Lung (tissue), 12 donors: ENCODE data around the gene PPM1H. TPM values are rescaled to one million over a fixed set of nuclear protein-coding genes. Genes with fewer than 3 reads are reported as not detected.

Experiments
- ATAC-seq: fragments of 200-7000 bp; cut with Tn5 transposase; one replicate; pipeline ENCODE4 v1.9.1; 2020; ENCODE audit warnings: moderate number of reproducible peaks; ENCODE audit not compliant: insufficient read depth, low FRiP score
- DNase-seq, 3 donors: peaks; one replicate each; pipeline ENCODE4 v3.0.0-alpha.2; 2013 to 2017
- H3K27ac ChIP-seq, 2 donors: one replicate each; pipeline ENCODE4 v1.5.1; 2013; ENCODE audit warnings: mild to moderate bottlenecking in 2 of 2, moderate library complexity in 2 of 2, control low read depth in 1 of 2, inconsistent platforms in 1 of 2, low read depth in 1 of 2, low read length in 1 of 2
- H3K27me3 ChIP-seq, 3 donors: one replicate each; pipeline ENCODE4 v1.5.1; 2013; ENCODE audit warnings: low read length in 2 of 3; ENCODE audit not compliant: control insufficient read depth in 3 of 3, insufficient read depth in 3 of 3
- H3K36me3 ChIP-seq, 4 donors: one replicate each; pipeline ENCODE4 v1.5.1; 2013; ENCODE audit warnings: low read length in 4 of 4, mild to moderate bottlenecking in 1 of 4, moderate library complexity in 1 of 4; ENCODE audit not compliant: control insufficient read depth in 4 of 4, insufficient read depth in 4 of 4
- H3K4me1 ChIP-seq, 5 donors: one replicate each; pipeline ENCODE4 v1.5.1; 2013; ENCODE audit warnings: low read length in 5 of 5, mild to moderate bottlenecking in 2 of 5, moderate library complexity in 1 of 5; ENCODE audit not compliant: control insufficient read depth in 5 of 5, insufficient read depth in 5 of 5
- H3K4me3 ChIP-seq: one replicate; pipeline ENCODE4 v1.5.1; 2013; ENCODE audit warnings: mild to moderate bottlenecking, control low read depth, moderate library complexity
- H3K9ac ChIP-seq, 2 donors: one replicate each; pipeline ENCODE4 v1.5.1; 2013; ENCODE audit warnings: low read length in 2 of 2, control low read depth in 1 of 2; ENCODE audit not compliant: insufficient read depth in 1 of 2
- H3K9me3 ChIP-seq, 4 donors: one replicate each; pipeline ENCODE4 v1.5.1; 2013; ENCODE audit warnings: low read length in 3 of 4, mild to moderate bottlenecking in 1 of 4, moderate library complexity in 1 of 4; ENCODE audit not compliant: control insufficient read depth in 4 of 4, insufficient read depth in 3 of 4
- CTCF ChIP-seq: IDR thresholded peaks from 2 replicates; pipeline ENCODE4 v1.5.1; 2012; ENCODE audit warnings: mild to moderate bottlenecking; ENCODE audit errors: control extremely low read depth, extremely low read depth
- WGBS, 2 donors: extraction: QIAGEN DNeasy Blood & Tissue Kit; methylation state at CpG; one replicate each; pipeline ENCODE4 v1.1.7; 2013; 5-methylcytosine and 5-hydroxymethylcytosine counted together
- polyA plus RNA-seq, 2 donors: library from polyadenylated mRNA; stranded (reverse); fragments of 200-250 nt; gene quantifications; one replicate each; pipeline ENCODE4 v1.2.1, GENCODE V29; 2013
- total RNA-seq, 2 donors: library from RNA; depleted of rRNA in 1 of 2; stranded (reverse); fragments of >200 nt in 1 of 2; gene quantifications; one replicate each; pipeline ENCODE4 v1.2.1, GENCODE V29; 2014 to 2021
- donor health status: control.
- donor health status: control.
- donor health status: Bipolar disorder and iron deficiency.
- donor health status: healthy.
- donor health status: DM: yes; HTN: yes; CAD: no.

PPM1H gene
- total and polyA plus RNA-seq, 4 donors, result 2.0 to 11.2 (median 5.7) TPM

DNA sequence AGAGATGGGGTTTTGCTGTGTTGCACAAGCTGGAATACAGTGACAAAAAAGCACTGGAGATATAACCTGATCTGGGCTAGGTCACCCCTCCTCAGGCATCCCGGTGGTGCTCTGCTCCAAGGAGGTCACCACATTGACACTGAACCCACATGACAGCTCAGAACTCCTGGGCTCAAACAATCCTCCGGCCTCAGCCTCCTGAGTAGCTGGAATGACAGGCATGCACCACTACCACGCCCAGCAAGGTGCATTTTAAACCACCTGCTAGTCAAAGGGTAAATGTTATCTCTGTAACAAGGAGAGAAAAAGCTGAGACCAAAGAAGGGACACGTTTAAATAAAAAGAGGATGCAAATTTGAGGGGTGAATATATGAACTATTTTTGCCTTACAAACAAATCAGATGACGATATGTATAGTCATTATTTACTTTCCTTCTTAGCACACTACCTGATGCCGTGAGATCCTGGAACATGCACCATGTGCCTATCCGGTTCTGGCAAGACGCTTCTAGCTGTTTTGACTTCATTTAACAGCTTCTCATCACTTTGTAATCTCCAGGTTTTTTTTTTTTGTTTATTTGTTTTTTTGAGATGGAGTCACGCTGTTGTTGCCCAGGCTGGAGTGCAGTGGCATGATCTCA is 135.1 kb downstream of the PPM1H start:
- Histone ChIP-seq H3K4me1 (no peaks in the 10 kb centered on the region), H3K9me3 (no peaks in the 10 kb centered on the region), H3K27ac (no peak overlapping the region), H3K4me3 (no peak overlapping the region), H3K27me3 (no peaks in the 10 kb centered on the region), H3K36me3 (peaks cover 0 to 1% (median 0%) of the 10 kb centered on the region in 4 donors), H3K9ac (no peak overlapping the region)
- WGBS, 2 donors, result 78 to 89% methylated on average over 9 of the region's 9 CpGs
- DNase-seq, result no peak
- no peak for ATAC-seq
- TF ChIP-seq CTCF, result no peak

GRCh38 chr12:62799126-62799736 is 135.7 kb downstream of the PPM1H start:
- no peak overlapping the region for H3K9ac ChIP-seq
- no peaks in the 10 kb centered on the region for H3K27me3 ChIP-seq
- no peak overlapping the region for H3K27ac ChIP-seq
- no peak overlapping the region for H3K4me3 ChIP-seq
- ATAC-seq (no peak), DNase-seq (peak; percentile 73 to 85 (median 82))
- TF ChIP-seq CTCF, result peak; percentile 79
- WGBS, 2 donors, result 27 to 42% methylated on average over 2 of the region's 2 CpGs
- H3K9me3 ChIP-seq, result no peaks in the 10 kb centered on the region
- no peaks in the 10 kb centered on the region for H3K4me1 ChIP-seq
- peaks cover 0 to 1% (median 0%) of the 10 kb centered on the region in 4 donors for H3K36me3 ChIP-seq

- no peak overlapping the region for H3K9ac ChIP-seq
- no peaks in the 10 kb centered on the region for H3K9me3 ChIP-seq
- H3K4me1 ChIP-seq, result peaks cover 0 to 5% (median 0%) of the 10 kb centered on the region in 5 donors
- 24 to 27% methylated on average over 1 of the region's 1 CpG for WGBS, 2 donors
- H3K27me3 ChIP-seq, result no peaks in the 10 kb centered on the region
- H3K27ac ChIP-seq, result no peak overlapping the region
- no peak for ATAC-seq
- TF ChIP-seq CTCF, result no peak
- no peak overlapping the region for H3K4me3 ChIP-seq
- no peaks in the 10 kb centered on the region for H3K36me3 ChIP-seq
- DNase-seq, result no peak
These were observed 140.7 kb downstream of the PPM1H start for GRCh38 chr12:62794218-62794583.
